Astrocyte of the cerebellum (primary cell): ENCODE results near the gene NSMCE1.

Experiments
- DNase-seq: peaks from one replicate; pipeline ENCODE4 v3.0.0-alpha.2; 2011; ENCODE audit warnings: low read depth
- H3K4me3 ChIP-seq: 2 replicates; pipeline ENCODE4 v1.5.1; 2011; ENCODE audit warnings: mild to moderate bottlenecking, low read depth, low read length, moderate library complexity
- CTCF ChIP-seq: IDR thresholded peaks from 2 replicates; pipeline ENCODE4 v1.5.1; 2012; ENCODE audit warnings: low read length, low read depth, moderate library complexity, mild to moderate bottlenecking; ENCODE audit errors: missing control alignments
- in situ Hi-C: cut with HindIII; loops from 2 replicates; pipeline ENCODE4 v1.10.0; 2017; ENCODE audit warnings: low sequenced_read_pairs

Gene NSMCE1

GRCh38 chr16:27190316-27190871 lies 78.2 kb downstream of the NSMCE1 start:
- DNase-seq = no peak
- in situ Hi-C loops = no loop called here
- TF ChIP-seq CTCF = no peak
- H3K4me3 ChIP-seq = no peak overlapping the region

- no peak overlapping the region for H3K4me3 ChIP-seq
- no peak for TF ChIP-seq CTCF
- no peak for DNase-seq
- in situ Hi-C loops = no loop called here
Observed at GRCh38 chr16:27189335-27189972, 79.1 kb downstream of the NSMCE1 start.

- TF ChIP-seq CTCF = no peak
- in situ Hi-C loops = no loop called here
- no peak overlapping the region for H3K4me3 ChIP-seq
- no peak for DNase-seq
Observed at GRCh38 chr16:27188633-27189032, 79.9 kb downstream of the NSMCE1 start.

- no peak overlapping the region for H3K4me3 ChIP-seq
- in situ Hi-C loops = no loop called here
- no peak for DNase-seq
- TF ChIP-seq CTCF = no peak
Observed at GRCh38 chr16:27185776-27186130, 82.8 kb downstream of the NSMCE1 start.

GRCh38 chr16:27182906-27183405 lies 85.6 kb downstream of the NSMCE1 start:
- no peak overlapping the region for H3K4me3 ChIP-seq
- no peak for DNase-seq
- TF ChIP-seq CTCF = no peak
- in situ Hi-C loops = no loop called here

- no peak for TF ChIP-seq CTCF
- no peak overlapping the region for H3K4me3 ChIP-seq
- DNase-seq = no peak
- in situ Hi-C loops = no loop called here
Observed at GRCh38 chr16:27181019-27181790, 87.4 kb downstream of the NSMCE1 start.
